ENCODE measurements around the gene PXN. TPM values are rescaled to one million over a fixed set of nuclear protein-coding genes. Genes with fewer than 3 reads are reported as not detected.

PXN gene
- total and polyA plus RNA-seq, 2 of the 13 experiments (the other 11 are each of a cell fraction or from before 2014, with no cell fraction given) = 13.6 to 14.2 TPM

- TF ChIP-seq U2AF2 (IDR thresholded peaks at IDR 0.05; ENCODE audit: low read depth, low read length) = no peak
- TF ChIP-seq ETV5 (CRISPR knock-in tag; IDR thresholded peaks at IDR 0.05; ENCODE audit: borderline replicate concordance) = peak; percentile 58; the same call in 1 of the 2 replicates
- TF ChIP-seq PLSCR1 (CRISPR knock-in tag; IDR thresholded peaks at IDR 0.05; ENCODE audit: borderline replicate concordance) = no peak
- no peak for TF ChIP-seq RAD51 (IDR thresholded peaks at IDR 0.05; ENCODE audit: borderline replicate concordance)
- peak; percentile 9 for TF ChIP-seq SKI (IDR thresholded peaks at IDR 0.05; ENCODE audit: partially characterized antibody)
- peak; percentile 33; the same call in 1 of the 2 replicates for TF ChIP-seq RCOR2 (CRISPR knock-in tag; IDR thresholded peaks at IDR 0.05)
- no peak for TF ChIP-seq ZFYVE20 (CRISPR knock-in tag; IDR thresholded peaks at IDR 0.05; ENCODE audit: borderline replicate concordance, low read depth)
- TF ChIP-seq ZNF607 (CRISPR knock-in tag; IDR thresholded peaks at IDR 0.05; ENCODE audit: borderline replicate concordance) = no peak
- no peak for TF ChIP-seq CCDC6 (CRISPR knock-in tag; IDR thresholded peaks at IDR 0.05)
- TF ChIP-seq ZBTB10 (CRISPR knock-in tag; IDR thresholded peaks at IDR 0.05; ENCODE audit: borderline replicate concordance) = peak; percentile 76; the same call in 1 of the 2 replicates
- peak; percentile 75 for TF ChIP-seq TEAD3 (CRISPR knock-in tag; optimal IDR thresholded peaks at IDR 0.05; ENCODE audit: borderline replicate concordance)
- TF ChIP-seq POGZ (CRISPR knock-in tag; IDR thresholded peaks at IDR 0.05) = no peak
- peak; percentile 79 for TF ChIP-seq ZNF629 (CRISPR knock-in tag; conservative IDR thresholded peaks at IDR 0.05)
- TF ChIP-seq SATB2 (CRISPR knock-in tag; IDR thresholded peaks at IDR 0.05) = no peak
- TF ChIP-seq RBFOX2 (IDR thresholded peaks at IDR 0.05; ENCODE audit: low read depth, low read length) = peak; percentile 71
- TF ChIP-seq IKZF5 (CRISPR knock-in tag; IDR thresholded peaks at IDR 0.05) = no peak
- no peak for TF ChIP-seq MLLT10 (CRISPR knock-in tag; IDR thresholded peaks at IDR 0.05)
- no peak for TF ChIP-seq DR1 (CRISPR knock-in tag; IDR thresholded peaks at IDR 0.05)
- TF ChIP-seq, protein P1, sequence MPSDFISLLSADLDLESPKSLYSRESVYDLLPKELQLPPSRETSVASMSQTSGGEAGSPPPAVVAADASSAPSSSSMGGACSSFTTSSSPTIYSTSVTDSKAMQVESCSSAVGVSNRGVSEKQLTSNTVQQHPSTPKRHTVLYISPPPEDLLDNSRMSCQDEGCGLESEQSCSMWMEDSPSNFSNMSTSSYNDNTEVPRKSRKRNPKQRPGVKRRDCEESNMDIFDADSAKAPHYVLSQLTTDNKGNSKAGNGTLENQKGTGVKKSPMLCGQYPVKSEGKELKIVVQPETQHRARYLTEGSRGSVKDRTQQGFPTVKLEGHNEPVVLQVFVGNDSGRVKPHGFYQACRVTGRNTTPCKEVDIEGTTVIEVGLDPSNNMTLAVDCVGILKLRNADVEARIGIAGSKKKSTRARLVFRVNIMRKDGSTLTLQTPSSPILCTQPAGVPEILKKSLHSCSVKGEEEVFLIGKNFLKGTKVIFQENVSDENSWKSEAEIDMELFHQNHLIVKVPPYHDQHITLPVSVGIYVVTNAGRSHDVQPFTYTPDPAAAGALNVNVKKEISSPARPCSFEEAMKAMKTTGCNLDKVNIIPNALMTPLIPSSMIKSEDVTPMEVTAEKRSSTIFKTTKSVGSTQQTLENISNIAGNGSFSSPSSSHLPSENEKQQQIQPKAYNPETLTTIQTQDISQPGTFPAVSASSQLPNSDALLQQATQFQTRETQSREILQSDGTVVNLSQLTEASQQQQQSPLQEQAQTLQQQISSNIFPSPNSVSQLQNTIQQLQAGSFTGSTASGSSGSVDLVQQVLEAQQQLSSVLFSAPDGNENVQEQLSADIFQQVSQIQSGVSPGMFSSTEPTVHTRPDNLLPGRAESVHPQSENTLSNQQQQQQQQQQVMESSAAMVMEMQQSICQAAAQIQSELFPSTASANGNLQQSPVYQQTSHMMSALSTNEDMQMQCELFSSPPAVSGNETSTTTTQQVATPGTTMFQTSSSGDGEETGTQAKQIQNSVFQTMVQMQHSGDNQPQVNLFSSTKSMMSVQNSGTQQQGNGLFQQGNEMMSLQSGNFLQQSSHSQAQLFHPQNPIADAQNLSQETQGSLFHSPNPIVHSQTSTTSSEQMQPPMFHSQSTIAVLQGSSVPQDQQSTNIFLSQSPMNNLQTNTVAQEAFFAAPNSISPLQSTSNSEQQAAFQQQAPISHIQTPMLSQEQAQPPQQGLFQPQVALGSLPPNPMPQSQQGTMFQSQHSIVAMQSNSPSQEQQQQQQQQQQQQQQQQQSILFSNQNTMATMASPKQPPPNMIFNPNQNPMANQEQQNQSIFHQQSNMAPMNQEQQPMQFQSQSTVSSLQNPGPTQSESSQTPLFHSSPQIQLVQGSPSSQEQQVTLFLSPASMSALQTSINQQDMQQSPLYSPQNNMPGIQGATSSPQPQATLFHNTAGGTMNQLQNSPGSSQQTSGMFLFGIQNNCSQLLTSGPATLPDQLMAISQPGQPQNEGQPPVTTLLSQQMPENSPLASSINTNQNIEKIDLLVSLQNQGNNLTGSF (CRISPR knock-in tag; IDR thresholded peaks at IDR 0.05) = no peak
- TF ChIP-seq NFE2L1 (CRISPR knock-in tag; IDR thresholded peaks at IDR 0.05; ENCODE audit: borderline replicate concordance) = no peak
Measured at GRCh38 chr12:120227233-120228040, 38.1 kb downstream of the PXN start (continued).

Data from HepG2 (cell line).